Activated T-helper 17 cell treated with anti-CD3 and anti-CD28 coated beads, Interleukin-2, amount 50 U/mL, for 72 hours (primary cell): ENCODE results near the gene SULF2. TPM values are rescaled to one million over a fixed set of nuclear protein-coding genes. Genes with fewer than 3 reads are reported as not detected.

ENCODE experiments used
- ATAC-seq: fragments of 150-1000 bp; cut with Tn5 transposase; replicated peaks from 2 replicates; pipeline ENCODE4 v1.10.0; 2021; ENCODE audit warnings: mild to moderate bottlenecking, moderate library complexity
- H3K27ac Mint-ChIP-seq: one replicate; pipeline ENCODE4 v1.8.0; 2022; ENCODE audit warnings: mixed read lengths
- H3K27me3 Mint-ChIP-seq: one replicate; pipeline ENCODE4 v1.8.0; 2022; ENCODE audit warnings: mixed read lengths
- H3K36me3 Mint-ChIP-seq: one replicate; pipeline ENCODE4 v1.8.0; 2022; ENCODE audit warnings: low read depth, mild to moderate bottlenecking, mixed read lengths
- H3K4me1 Mint-ChIP-seq: one replicate; pipeline ENCODE4 v1.8.0; 2022; ENCODE audit warnings: mixed read lengths
- H3K4me3 Mint-ChIP-seq: one replicate; pipeline ENCODE4 v1.8.0; 2022; ENCODE audit warnings: mild to moderate bottlenecking, mixed read lengths
- H3K9me3 Mint-ChIP-seq: one replicate; pipeline ENCODE4 v1.8.0; 2022; ENCODE audit warnings: mixed read lengths
- total RNA-seq, 2 donors: library from RNA; stranded (reverse); gene quantifications; one replicate each; pipeline ENCODE4 v1.2.3, GENCODE V29; 2022

SULF2 gene
- total RNA-seq, 2 donors from 2014 or later = 1.6 to 2.2 TPM

GRCh38 chr20:47627540-47627939, 157.7 kb downstream of the SULF2 start:
- no peaks in the 10 kb centered on the region for H3K9me3 Mint-ChIP-seq
- no peaks in the 10 kb centered on the region for H3K27me3 Mint-ChIP-seq
- ATAC-seq = no peak
- H3K27ac Mint-ChIP-seq = no peak overlapping the region
- peaks cover 2% of the 10 kb centered on the region for H3K4me1 Mint-ChIP-seq
- no peak overlapping the region for H3K4me3 Mint-ChIP-seq
- peaks cover 99% of the 10 kb centered on the region for H3K36me3 Mint-ChIP-seq

DNA sequence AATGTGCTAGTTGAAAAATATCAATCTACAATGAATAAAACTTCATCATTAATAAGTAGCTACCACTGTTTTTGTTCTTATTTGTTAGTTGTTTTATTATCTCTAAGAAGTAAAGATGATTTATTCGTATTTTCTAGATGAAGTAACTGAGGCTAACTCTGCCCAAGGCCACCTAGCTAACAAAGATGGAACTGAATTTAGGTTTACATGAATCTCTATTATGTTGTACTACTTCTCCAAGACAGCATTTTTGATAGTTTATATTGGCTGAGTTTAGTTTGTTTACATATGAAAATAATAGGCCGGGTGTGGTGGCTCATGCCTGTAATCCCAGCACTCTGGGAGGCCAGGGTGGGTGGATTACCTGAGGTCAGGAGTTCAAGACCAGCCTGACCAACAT, 162.1 kb downstream of the SULF2 start:
- H3K27me3 Mint-ChIP-seq = no peaks in the 10 kb centered on the region
- peaks cover 67% of the 10 kb centered on the region for H3K36me3 Mint-ChIP-seq
- no peak for ATAC-seq
- H3K4me1 Mint-ChIP-seq = peaks cover 13% of the 10 kb centered on the region
- no peak overlapping the region for H3K27ac Mint-ChIP-seq
- H3K4me3 Mint-ChIP-seq = no peak overlapping the region
- no peaks in the 10 kb centered on the region for H3K9me3 Mint-ChIP-seq

DNA sequence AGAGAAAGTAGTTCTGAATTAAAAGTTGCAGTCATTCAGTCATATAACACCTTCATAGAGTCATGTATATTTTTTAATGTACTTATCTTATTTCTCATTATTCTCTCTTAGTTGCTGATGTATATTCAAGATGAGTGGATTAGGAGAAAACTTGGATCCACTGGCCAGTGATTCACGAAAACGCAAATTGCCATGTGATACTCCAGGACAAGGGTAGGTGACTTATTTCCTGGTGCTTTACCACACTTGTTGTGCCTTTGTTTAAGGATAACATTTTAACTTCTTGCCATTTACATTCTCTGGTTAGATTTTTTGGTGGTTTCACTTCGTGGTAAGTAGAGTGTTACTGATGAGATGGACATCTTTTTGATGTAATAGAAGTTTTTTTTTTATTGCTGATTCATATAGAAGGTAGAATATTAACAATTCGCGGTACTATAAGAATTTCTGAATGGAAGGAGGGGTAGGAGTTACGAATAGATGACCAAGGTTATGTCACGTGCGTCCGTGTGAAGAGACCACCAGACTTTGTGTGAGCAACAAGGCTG, 163.1 kb downstream of the SULF2 start:
- Mint-ChIP-seq H3K4me1 (peaks cover 13% of the 10 kb centered on the region), H3K4me3 (no peak overlapping the region), H3K36me3 (peaks cover 65% of the 10 kb centered on the region), H3K27me3 (no peaks in the 10 kb centered on the region), H3K27ac (peak overlapping the region; percentile 79), H3K9me3 (no peaks in the 10 kb centered on the region)
- no peak for ATAC-seq

- H3K4me3 Mint-ChIP-seq = no peak overlapping the region
- H3K4me1 Mint-ChIP-seq = peaks cover 13% of the 10 kb centered on the region
- H3K36me3 Mint-ChIP-seq = peaks cover 61% of the 10 kb centered on the region
- ATAC-seq = no peak
- H3K9me3 Mint-ChIP-seq = no peaks in the 10 kb centered on the region
- H3K27ac Mint-ChIP-seq = peak overlapping the region; percentile 68
- H3K27me3 Mint-ChIP-seq = no peaks in the 10 kb centered on the region
These were observed 164.2 kb downstream of the SULF2 start for GRCh38 chr20:47620808-47621805.

DNA sequence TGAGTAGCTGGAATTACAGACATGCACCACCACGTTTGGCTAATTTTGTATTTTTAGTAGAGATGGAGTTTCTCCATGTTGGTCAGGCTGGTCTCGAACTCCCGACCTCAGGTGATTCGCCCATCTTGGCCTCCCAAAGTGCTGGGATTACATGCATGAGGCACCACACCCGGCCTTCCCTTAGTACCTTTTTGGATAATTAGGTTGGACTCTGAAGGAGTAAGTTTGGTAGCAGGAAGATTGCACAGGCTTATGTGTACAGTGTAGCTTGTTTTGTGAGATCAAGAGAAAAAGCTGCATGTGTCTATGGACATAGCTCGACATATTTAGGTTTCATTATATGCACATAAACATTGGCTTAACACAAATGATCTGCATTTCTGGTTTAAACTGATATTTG, 166.8 kb downstream of the SULF2 start:
- no peak for ATAC-seq
- H3K27ac Mint-ChIP-seq = no peak overlapping the region
- peaks cover 49% of the 10 kb centered on the region for H3K36me3 Mint-ChIP-seq
- H3K27me3 Mint-ChIP-seq = no peaks in the 10 kb centered on the region
- H3K9me3 Mint-ChIP-seq = no peaks in the 10 kb centered on the region
- peaks cover 19% of the 10 kb centered on the region for H3K4me1 Mint-ChIP-seq
- H3K4me3 Mint-ChIP-seq = no peak overlapping the region

GRCh38 chr20:47614703-47615309, 170.5 kb downstream of the SULF2 start:
- H3K27me3 Mint-ChIP-seq = no peaks in the 10 kb centered on the region
- H3K4me3 Mint-ChIP-seq = no peak overlapping the region
- ATAC-seq = no peak
- H3K4me1 Mint-ChIP-seq = peaks cover 26% of the 10 kb centered on the region
- H3K36me3 Mint-ChIP-seq = peaks cover 56% of the 10 kb centered on the region
- no peaks in the 10 kb centered on the region for H3K9me3 Mint-ChIP-seq
- peak overlapping the region; percentile 81 for H3K27ac Mint-ChIP-seq

GRCh38 chr20:47612670-47613069, 172.6 kb downstream of the SULF2 start:
- Mint-ChIP-seq H3K9me3 (no peaks in the 10 kb centered on the region), H3K4me1 (peaks cover 26% of the 10 kb centered on the region), H3K27ac (peak overlapping the region; percentile 99), H3K27me3 (no peaks in the 10 kb centered on the region), H3K4me3 (peak overlapping the region; percentile 37), H3K36me3 (peaks cover 53% of the 10 kb centered on the region)
- ATAC-seq = no peak

- Mint-ChIP-seq H3K4me3 (peak overlapping the region; percentile 37), H3K4me1 (peaks cover 29% of the 10 kb centered on the region), H3K27me3 (no peaks in the 10 kb centered on the region), H3K27ac (peak overlapping the region; percentile 99), H3K36me3 (peaks cover 49% of the 10 kb centered on the region), H3K9me3 (no peaks in the 10 kb centered on the region)
- no peak for ATAC-seq
These were observed 173.5 kb downstream of the SULF2 start for GRCh38 chr20:47611785-47612184.

DNA sequence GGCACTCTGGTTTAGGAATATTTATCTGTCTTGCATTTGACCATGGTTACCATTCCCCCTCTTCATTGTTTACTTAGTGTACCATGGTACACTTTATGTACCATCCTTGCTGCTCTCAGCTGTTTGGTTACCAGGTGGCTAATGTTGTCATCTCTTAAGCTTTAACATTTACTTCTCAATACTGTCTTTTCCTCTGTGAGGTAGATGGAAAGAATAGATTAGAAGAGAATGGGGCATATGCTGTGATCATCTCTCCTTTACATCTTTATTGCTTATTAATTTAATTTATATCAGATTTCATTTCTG, 174.4 kb downstream of the SULF2 start:
- Mint-ChIP-seq H3K4me1 (peaks cover 38% of the 10 kb centered on the region), H3K4me3 (peak overlapping the region; percentile 83), H3K9me3 (no peaks in the 10 kb centered on the region), H3K27me3 (no peaks in the 10 kb centered on the region), H3K27ac (peak overlapping the region; percentile 99), H3K36me3 (peaks cover 53% of the 10 kb centered on the region)
- peak; percentile 53 for ATAC-seq

DNA sequence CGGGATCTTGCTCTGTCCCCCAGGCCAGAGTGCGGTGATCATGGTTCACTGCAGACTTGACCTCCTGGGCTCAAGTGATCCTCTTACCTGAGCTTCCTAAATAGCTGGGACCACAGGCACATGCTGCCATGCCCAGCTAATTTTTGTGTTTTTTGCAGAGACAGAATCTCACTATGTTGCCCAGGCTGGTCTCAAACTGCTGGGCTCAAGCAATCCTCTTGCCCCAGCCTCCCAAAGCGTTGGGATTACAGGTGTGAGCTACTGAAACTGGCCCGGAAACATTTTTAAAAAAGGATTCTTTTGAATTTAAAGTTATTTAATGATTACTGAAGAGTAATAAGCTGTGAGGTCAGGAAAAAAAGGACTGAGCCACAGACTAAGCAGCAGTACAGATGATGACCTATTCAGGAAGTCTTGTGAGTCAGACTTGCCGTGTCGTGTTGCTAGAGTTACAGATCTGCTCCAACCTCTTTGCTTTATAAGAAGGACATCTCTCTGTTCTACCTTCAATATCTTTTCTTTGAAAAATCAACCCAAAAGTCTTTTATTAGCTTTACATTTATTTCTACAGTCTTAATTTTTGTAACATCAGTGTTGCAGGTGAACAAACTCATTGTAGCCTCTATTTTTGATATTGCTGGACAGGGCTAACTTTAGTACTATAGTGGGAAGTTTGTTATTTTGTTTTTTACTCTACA, 174.9 kb downstream of the SULF2 start:
- peak; percentile 95 for ATAC-seq
- Mint-ChIP-seq H3K9me3 (no peaks in the 10 kb centered on the region), H3K27me3 (no peaks in the 10 kb centered on the region), H3K36me3 (peaks cover 58% of the 10 kb centered on the region), H3K4me3 (peak overlapping the region; percentile 83), H3K27ac (peak overlapping the region; percentile 99), H3K4me1 (peaks cover 43% of the 10 kb centered on the region)

- no peak for ATAC-seq
- Mint-ChIP-seq H3K9me3 (no peaks in the 10 kb centered on the region), H3K27me3 (no peaks in the 10 kb centered on the region), H3K4me1 (peaks cover 45% of the 10 kb centered on the region), H3K4me3 (peak overlapping the region; percentile 83), H3K27ac (peak overlapping the region; percentile 99), H3K36me3 (peaks cover 50% of the 10 kb centered on the region)
These were observed 176.3 kb downstream of the SULF2 start for GRCh38 chr20:47609001-47609400.
